Measurements from ENCODE around the gene COBL. TPM values are rescaled to one million over a fixed set of nuclear protein-coding genes. Genes with fewer than 3 reads are reported as not detected.

COBL gene
- total RNA-seq, 1 donor, result not detected

DNA sequence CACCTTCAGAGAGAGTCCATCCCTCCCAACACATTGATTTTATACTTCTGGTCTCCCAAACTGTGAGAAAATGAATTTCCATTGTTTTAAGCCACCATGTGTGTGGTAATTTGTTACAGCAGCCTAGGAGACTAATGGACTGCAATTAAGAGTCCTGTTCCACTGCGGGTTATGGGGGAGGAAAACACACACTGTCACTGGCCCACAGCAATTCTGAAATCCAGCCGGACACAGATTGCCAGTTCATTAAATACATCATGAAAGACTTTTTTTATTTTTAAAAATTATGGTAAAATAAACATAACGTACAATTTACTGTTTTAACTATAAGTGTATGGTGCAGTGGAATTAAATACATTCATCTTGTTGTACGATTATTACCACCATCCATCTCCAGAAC, 340.5 kb downstream of the COBL start:
- TF ChIP-seq, protein P1, sequence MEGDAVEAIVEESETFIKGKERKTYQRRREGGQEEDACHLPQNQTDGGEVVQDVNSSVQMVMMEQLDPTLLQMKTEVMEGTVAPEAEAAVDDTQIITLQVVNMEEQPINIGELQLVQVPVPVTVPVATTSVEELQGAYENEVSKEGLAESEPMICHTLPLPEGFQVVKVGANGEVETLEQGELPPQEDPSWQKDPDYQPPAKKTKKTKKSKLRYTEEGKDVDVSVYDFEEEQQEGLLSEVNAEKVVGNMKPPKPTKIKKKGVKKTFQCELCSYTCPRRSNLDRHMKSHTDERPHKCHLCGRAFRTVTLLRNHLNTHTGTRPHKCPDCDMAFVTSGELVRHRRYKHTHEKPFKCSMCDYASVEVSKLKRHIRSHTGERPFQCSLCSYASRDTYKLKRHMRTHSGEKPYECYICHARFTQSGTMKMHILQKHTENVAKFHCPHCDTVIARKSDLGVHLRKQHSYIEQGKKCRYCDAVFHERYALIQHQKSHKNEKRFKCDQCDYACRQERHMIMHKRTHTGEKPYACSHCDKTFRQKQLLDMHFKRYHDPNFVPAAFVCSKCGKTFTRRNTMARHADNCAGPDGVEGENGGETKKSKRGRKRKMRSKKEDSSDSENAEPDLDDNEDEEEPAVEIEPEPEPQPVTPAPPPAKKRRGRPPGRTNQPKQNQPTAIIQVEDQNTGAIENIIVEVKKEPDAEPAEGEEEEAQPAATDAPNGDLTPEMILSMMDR (IDR thresholded peaks at IDR 0.05; ENCODE audit: insufficient read depth, low read length), result no peak
- no peak for DNase-seq (ENCODE audit: low read depth)
- H3K4me3 ChIP-seq (ENCODE audit: low read depth, low read length), result no peak overlapping the region

DNA sequence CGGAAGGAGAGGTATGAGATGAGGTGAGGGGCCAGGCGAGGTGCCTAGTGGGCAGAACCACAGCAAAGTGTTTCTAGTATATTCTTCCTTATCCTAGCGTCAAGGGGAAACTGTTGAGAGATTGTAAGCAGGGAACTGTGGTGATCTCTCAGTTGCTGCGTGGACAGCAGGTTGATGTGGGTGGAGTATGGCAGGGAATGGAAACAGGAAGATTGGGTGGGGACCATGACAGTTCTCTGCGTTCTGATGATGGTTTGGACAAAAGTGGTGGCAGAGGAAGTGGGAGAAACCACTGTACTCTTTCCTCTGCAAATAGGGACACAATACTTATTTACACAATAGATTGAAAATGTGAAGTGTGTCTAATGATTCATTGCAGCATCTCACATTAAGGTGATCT, 342.4 kb downstream of the COBL start:
- TF ChIP-seq, protein P1 (IDR thresholded peaks at IDR 0.05; ENCODE audit: insufficient read depth, low read length), result no peak

DNA sequence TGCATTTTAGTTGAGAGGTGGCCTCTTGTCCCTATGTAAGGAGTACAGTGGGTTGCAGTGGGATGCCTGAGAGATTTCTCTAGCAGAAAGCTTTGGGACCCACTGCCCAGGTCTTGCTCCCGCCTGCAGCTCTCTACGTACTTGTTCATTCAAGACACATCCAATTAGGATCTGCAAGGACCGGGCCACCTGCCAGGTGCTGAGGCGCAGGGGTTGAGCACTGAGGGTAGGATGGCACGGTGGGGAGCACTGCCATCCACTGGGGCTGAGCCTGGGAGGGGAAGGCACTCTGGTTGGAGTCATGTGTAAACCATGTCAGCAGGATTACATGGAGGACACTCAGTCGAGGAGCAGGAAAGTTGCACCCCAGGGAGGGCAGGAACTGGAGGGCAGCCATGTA, 342.8 kb downstream of the COBL start:
- no peak overlapping the region for H3K4me3 ChIP-seq (ENCODE audit: low read depth, low read length)
- no peak for DNase-seq (ENCODE audit: low read depth)
- TF ChIP-seq, protein P1 (IDR thresholded peaks at IDR 0.05; ENCODE audit: insufficient read depth, low read length), result no peak

More for the DNA sequence above, 342.4 kb downstream of the COBL start:
- no peak for DNase-seq (ENCODE audit: low read depth)
- H3K4me3 ChIP-seq (ENCODE audit: low read depth, low read length), result no peak overlapping the region

DNA sequence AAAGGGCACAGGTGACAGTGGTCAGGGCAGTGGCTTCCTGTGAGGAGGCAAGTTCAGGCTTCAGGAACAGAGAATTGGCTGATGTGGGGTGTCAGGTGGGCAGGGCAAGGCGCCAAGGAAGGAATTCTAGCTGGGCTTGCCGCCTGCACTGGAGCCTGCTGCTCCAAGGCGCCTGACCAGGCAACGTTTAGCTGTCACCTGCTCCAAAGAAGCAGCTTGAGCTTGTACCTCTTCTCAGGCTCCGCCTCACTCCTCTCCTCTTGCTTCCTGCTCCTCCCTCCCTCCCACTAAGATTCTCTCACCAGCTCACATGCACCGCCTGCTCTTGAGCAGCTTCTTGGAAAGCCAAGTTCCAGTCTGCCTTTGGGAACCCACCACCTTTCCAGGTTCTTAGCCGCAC, 346.5 kb downstream of the COBL start:
- H3K4me3 ChIP-seq (ENCODE audit: low read depth, low read length), result no peak overlapping the region
- TF ChIP-seq, protein P1 (IDR thresholded peaks at IDR 0.05; ENCODE audit: insufficient read depth, low read length), result no peak
- no peak for DNase-seq (ENCODE audit: low read depth)
